Spinal cord (tissue), 10 donors: Measurements from ENCODE around the gene CDC37L1. TPM values are rescaled to one million over a fixed set of nuclear protein-coding genes. Genes with fewer than 3 reads are reported as not detected.

Experiments
- DNase-seq, 6 donors: peaks; one replicate each; pipeline versions ENCODE4 v3.0.0 to v3.0.0-alpha.2; 2013 to 2015; ENCODE audit warnings: low spot score in 6 of 6, low read depth in 4 of 6
- H3K27ac ChIP-seq: one replicate; pipeline ENCODE4 v1.5.1; 2013; ENCODE audit warnings: low read depth, low read length, control low read depth
- H3K27me3 ChIP-seq: one replicate; pipeline ENCODE4 v1.6.1; 2013; ENCODE audit warnings: low read length; ENCODE audit not compliant: control insufficient read depth, insufficient read depth
- H3K36me3 ChIP-seq: one replicate; pipeline ENCODE4 v1.6.1; 2013; ENCODE audit warnings: low read length; ENCODE audit not compliant: control insufficient read depth, insufficient read depth
- H3K4me1 ChIP-seq: one replicate; pipeline ENCODE4 v1.6.1; 2013; ENCODE audit warnings: low read length; ENCODE audit not compliant: control insufficient read depth, insufficient read depth
- H3K4me3 ChIP-seq: one replicate; pipeline ENCODE4 v1.5.1; 2013; ENCODE audit warnings: low read depth, low read length, control low read depth
- H3K9me3 ChIP-seq: one replicate; pipeline ENCODE4 v1.6.1; 2013; ENCODE audit warnings: low read length; ENCODE audit not compliant: control insufficient read depth, insufficient read depth
- WGBS: methylation state at CpG from one replicate; pipeline ENCODE4 v1.1.5; 2013; ENCODE audit warnings: missing lambda C conversion rate; ENCODE audit not compliant: insufficient coverage; 5-methylcytosine and 5-hydroxymethylcytosine counted together
- polyA plus RNA-seq, 2 donors: library from polyadenylated mRNA; unstranded; fragments of 120-200 nt; gene quantifications; one replicate each; pipeline ENCODE4 v1.2.1, GENCODE V29; 2013; ENCODE audit not compliant: insufficient read length in 2 of 2
- total RNA-seq, 2 donors: library from RNA; depleted of rRNA in 1 of 2; stranded (reverse); fragments of 120-200 nt in 1 of 2; fragments of >200 nt in 1 of 2; gene quantifications; one replicate each; pipeline versions ENCODE4 v1.2.3 to v1.2.4, GENCODE V29; 2013 to 2014
- donor health status: healthy.

The CDC37L1 gene
- total and polyA plus RNA-seq, 4 donors: 23.0 to 31.7 (median 27.0) TPM

- no peaks in the 10 kb centered on the region for H3K9me3 ChIP-seq
- H3K27me3 ChIP-seq: no peaks in the 10 kb centered on the region
- no peak within 1 kb of the TSS for H3K27ac ChIP-seq
- peak within 1 kb of the TSS; percentile 55 for H3K4me3 ChIP-seq
- 1% methylated on average over 30 of the region's 36 CpGs for WGBS
- DNase-seq: peak in 3 of 6 donors; percentile 66 to 90 (median 86)
- peaks cover 15% of the 10 kb centered on the region for H3K4me1 ChIP-seq
- peaks cover 2% of the 10 kb centered on the region for H3K36me3 ChIP-seq
Measured at GRCh38 chr9:4666042-4666699, 13.2 kb upstream of the CDC37L1 start, which contains the start of gene SPATA6L. Gene SPATA6L, minus strand, starts transcription at chr9:4666480. Its CDS starts 230 bp downstream, at chr9:4666250.

GRCh38 chr9:4667681-4668080 is 11.7 kb upstream of the CDC37L1 start:
- Histone ChIP-seq H3K9me3 (no peaks in the 10 kb centered on the region), H3K4me1 (peaks cover 12% of the 10 kb centered on the region), H3K27me3 (no peaks in the 10 kb centered on the region), H3K27ac (no peak overlapping the region), H3K4me3 (no peak overlapping the region), H3K36me3 (peaks cover 2% of the 10 kb centered on the region)
- no peak for DNase-seq
- no CpG with 5 or more reads among the region's 1 CpG for WGBS

DNA sequence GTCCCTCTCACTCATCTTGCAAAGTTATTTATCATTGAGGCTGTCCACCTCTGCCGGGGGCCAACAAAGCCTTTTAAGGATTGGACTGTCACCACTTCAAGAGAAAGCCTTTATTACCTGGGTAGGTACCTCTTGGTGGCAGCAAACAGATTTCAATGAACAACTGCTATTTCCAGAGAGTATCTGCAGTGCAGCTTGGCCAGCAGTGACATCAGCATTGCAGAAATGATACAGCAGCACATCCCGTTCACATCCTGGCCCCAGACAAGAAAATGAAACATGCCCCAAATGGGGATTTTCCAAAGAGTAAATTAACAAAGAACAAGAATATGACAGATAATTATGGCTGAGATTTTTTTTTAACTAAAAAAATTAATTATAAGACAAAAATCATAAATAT is 10.8 kb upstream of the CDC37L1 start:
- Histone ChIP-seq H3K4me1 (peaks cover 6% of the 10 kb centered on the region), H3K9me3 (no peaks in the 10 kb centered on the region), H3K4me3 (no peak overlapping the region), H3K36me3 (no peaks in the 10 kb centered on the region), H3K27ac (no peak overlapping the region), H3K27me3 (no peaks in the 10 kb centered on the region)
- no peak for DNase-seq
- 71% methylated on average over 1 of the region's 2 CpGs for WGBS

GRCh38 chr9:4669890-4670289 is 9.5 kb upstream of the CDC37L1 start:
- no peaks in the 10 kb centered on the region for H3K9me3 ChIP-seq
- H3K4me1 ChIP-seq: peaks cover 6% of the 10 kb centered on the region
- no peaks in the 10 kb centered on the region for H3K36me3 ChIP-seq
- no peak overlapping the region for H3K4me3 ChIP-seq
- no peaks in the 10 kb centered on the region for H3K27me3 ChIP-seq
- no peak overlapping the region for H3K27ac ChIP-seq
- DNase-seq: no peak

DNA sequence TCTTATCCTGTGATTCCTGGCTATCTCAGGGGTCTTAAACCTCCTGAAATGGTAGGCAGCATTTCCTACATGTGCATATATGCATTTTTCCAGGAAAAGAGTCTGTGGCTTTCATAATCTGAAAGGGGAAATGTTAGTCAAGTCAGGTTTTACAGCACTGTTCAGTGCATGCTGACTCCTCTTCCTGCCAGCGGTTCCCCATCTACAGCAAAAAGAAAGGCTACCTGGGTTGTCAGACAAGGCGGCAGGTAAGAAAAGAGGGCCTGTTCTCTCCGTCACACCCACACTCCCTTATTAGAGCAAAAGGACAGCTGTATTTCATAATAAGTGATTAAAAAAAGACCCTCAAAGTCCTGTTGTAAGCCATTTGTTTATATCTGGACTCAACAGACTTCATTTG is 8.8 kb upstream of the CDC37L1 start:
- WGBS: no CpG with 5 or more reads among the region's 3 CpGs
- Histone ChIP-seq H3K4me3 (no peak overlapping the region), H3K9me3 (no peaks in the 10 kb centered on the region), H3K27me3 (no peaks in the 10 kb centered on the region), H3K4me1 (peaks cover 6% of the 10 kb centered on the region), H3K36me3 (no peaks in the 10 kb centered on the region), H3K27ac (no peak overlapping the region)
- DNase-seq: no peak

GRCh38 chr9:4671737-4672136 is 7.6 kb upstream of the CDC37L1 start:
- no peaks in the 10 kb centered on the region for H3K9me3 ChIP-seq
- no peak overlapping the region for H3K27ac ChIP-seq
- no peaks in the 10 kb centered on the region for H3K36me3 ChIP-seq
- 100% methylated on average over 1 of the region's 1 CpG for WGBS
- no peaks in the 10 kb centered on the region for H3K4me1 ChIP-seq
- no peaks in the 10 kb centered on the region for H3K27me3 ChIP-seq
- no peak for DNase-seq
- no peak overlapping the region for H3K4me3 ChIP-seq

DNA sequence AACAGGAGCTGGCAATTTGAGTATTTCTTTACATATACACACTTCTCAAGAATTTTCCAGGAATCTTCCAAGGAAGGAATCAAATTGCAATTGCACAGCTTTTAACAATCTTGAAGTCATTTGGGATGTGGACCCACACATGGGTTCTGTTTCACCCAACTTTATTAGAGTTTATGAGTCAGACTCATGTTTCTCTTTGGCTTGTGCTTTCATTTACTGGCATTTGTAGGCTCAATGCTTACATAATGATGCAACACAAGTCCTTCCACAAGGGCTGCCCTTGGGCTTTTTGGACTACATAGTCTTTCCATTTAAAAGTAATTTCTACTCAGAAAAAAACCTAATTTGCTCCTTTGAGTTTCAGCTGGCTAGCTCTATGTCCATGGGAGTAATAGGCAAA is 4.6 kb upstream of the CDC37L1 start:
- no peaks in the 10 kb centered on the region for H3K27me3 ChIP-seq
- no peak overlapping the region for H3K27ac ChIP-seq
- H3K4me3 ChIP-seq: no peak overlapping the region
- H3K9me3 ChIP-seq: no peaks in the 10 kb centered on the region
- H3K4me1 ChIP-seq: no peaks in the 10 kb centered on the region
- no peak for DNase-seq
- no peaks in the 10 kb centered on the region for H3K36me3 ChIP-seq

DNA sequence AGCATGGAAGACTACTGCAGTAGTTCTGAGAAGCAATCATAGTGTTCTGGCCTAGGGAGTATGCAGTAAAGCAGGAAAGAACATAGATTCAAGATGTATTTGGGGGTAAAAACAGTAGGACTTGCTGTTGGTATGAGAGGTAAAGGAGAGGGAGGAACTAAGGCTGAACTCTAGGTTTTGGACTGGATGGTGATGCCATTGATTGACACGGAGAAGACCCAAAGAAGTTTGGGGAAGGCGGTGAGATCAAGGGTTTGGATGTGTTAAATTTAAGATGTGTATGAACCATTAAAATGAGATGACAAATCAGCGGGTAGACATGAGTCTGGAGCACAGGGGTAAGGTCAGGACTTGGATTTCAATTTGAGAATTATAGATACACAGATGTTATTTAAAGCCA is 2.0 kb upstream of the CDC37L1 start:
- Histone ChIP-seq H3K4me1 (peaks cover 3% of the 10 kb centered on the region), H3K9me3 (no peaks in the 10 kb centered on the region), H3K36me3 (no peaks in the 10 kb centered on the region), H3K27me3 (no peaks in the 10 kb centered on the region), H3K27ac (peak overlapping the region; percentile 98), H3K4me3 (no peak overlapping the region)
- WGBS: 97% methylated on average over 2 of the region's 3 CpGs
- no peak for DNase-seq

GRCh38 chr9:4678679-4679267 is 596 bp upstream of the CDC37L1 start:
- peak overlapping the region; percentile 98 for H3K27ac ChIP-seq
- H3K36me3 ChIP-seq: no peaks in the 10 kb centered on the region
- H3K4me3 ChIP-seq: peak overlapping the region; percentile 93
- H3K4me1 ChIP-seq: peaks cover 3% of the 10 kb centered on the region
- no peaks in the 10 kb centered on the region for H3K27me3 ChIP-seq
- DNase-seq: peak in 2 of 6 donors; percentile 76 to 87
- WGBS: 0% methylated on average over 2 of the region's 16 CpGs
- no peaks in the 10 kb centered on the region for H3K9me3 ChIP-seq

DNA sequence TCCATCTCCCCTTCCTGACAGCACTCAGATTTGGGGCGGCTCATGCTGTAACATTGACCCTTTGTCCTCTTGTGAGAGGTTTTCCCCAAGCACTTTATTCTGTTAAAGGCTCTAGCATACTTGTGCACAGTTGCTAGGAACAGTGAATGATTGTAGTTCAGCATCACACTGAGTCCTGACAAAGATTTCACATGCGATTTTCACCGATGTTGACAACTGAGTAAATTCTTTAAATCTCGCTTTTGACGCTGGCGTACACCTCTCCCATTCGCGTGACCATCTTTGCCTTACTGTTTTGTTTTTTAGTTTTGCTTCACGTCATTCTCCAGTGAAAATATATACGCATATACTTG is 780 bp downstream of the CDC37L1 start:
- Histone ChIP-seq H3K36me3 (peaks cover 2% of the 10 kb centered on the region), H3K4me3 (peak overlapping the region; percentile 93), H3K9me3 (no peaks in the 10 kb centered on the region), H3K27me3 (no peaks in the 10 kb centered on the region), H3K27ac (peak overlapping the region; percentile 98), H3K4me1 (peaks cover 3% of the 10 kb centered on the region)
- DNase-seq: peak in 2 of 6 donors; percentile 50 to 61
- WGBS: 1% methylated on average over 10 of the region's 10 CpGs
